ENCODE data around the gene NTSR1.

DNA sequence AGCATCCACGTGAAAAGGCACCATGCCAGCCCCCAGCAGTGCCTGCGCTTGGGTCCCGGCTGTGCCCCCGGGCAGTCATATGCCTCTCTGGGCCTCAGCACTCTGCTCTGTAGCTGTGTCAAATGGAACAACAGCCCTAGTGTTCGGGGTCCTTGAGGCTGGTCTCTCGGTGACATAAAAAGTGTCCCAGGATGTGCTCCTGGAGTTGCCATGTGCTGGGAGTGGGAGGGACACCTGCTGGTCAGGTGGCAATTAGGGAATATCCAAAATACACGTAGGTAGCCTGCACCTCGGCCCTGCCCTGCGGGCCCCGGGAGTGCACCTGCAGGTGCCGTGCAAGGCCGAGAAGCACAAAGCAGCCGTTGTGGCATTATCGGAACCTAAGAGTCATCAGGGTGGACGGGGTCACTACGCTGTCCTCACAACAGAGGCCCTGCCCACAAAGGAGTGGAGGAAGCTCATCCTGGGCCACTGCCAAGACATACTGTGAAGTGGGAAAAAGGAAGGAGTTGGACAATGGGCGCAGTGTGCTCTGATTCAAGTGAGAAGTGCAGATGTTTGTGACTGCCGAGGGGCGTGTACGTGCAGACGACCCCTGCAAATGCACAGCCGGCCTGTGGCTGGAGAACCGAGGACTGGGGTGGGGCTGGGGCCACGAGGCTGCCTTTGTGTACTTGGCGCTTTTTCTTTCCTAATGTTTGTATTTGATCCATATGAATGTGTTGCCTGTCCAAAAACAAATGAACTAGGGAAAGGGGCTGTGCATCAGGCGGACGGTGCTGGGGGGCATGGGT is 41.7 kb upstream of the NTSR1 start:
- TF ChIP-seq NONO (IDR thresholded peaks at IDR 0.05) (no peak), NONO (CRISPR knock-in tag; conservative IDR thresholded peaks at IDR 0.05) (peak; percentile 97)
- TF ChIP-seq, protein P1, sequence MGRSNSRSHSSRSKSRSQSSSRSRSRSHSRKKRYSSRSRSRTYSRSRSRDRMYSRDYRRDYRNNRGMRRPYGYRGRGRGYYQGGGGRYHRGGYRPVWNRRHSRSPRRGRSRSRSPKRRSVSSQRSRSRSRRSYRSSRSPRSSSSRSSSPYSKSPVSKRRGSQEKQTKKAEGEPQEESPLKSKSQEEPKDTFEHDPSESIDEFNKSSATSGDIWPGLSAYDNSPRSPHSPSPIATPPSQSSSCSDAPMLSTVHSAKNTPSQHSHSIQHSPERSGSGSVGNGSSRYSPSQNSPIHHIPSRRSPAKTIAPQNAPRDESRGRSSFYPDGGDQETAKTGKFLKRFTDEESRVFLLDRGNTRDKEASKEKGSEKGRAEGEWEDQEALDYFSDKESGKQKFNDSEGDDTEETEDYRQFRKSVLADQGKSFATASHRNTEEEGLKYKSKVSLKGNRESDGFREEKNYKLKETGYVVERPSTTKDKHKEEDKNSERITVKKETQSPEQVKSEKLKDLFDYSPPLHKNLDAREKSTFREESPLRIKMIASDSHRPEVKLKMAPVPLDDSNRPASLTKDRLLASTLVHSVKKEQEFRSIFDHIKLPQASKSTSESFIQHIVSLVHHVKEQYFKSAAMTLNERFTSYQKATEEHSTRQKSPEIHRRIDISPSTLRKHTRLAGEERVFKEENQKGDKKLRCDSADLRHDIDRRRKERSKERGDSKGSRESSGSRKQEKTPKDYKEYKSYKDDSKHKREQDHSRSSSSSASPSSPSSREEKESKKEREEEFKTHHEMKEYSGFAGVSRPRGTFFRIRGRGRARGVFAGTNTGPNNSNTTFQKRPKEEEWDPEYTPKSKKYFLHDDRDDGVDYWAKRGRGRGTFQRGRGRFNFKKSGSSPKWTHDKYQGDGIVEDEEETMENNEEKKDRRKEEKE (IDR thresholded peaks at IDR 0.05) = no peak
